ENCODE results near the gene INPP5E. TPM values are rescaled to one million over a fixed set of nuclear protein-coding genes. Genes with fewer than 3 reads are reported as not detected.

The INPP5E gene
- total RNA-seq, 1 donor from 2014 or later, result 29.6 TPM

DNA sequence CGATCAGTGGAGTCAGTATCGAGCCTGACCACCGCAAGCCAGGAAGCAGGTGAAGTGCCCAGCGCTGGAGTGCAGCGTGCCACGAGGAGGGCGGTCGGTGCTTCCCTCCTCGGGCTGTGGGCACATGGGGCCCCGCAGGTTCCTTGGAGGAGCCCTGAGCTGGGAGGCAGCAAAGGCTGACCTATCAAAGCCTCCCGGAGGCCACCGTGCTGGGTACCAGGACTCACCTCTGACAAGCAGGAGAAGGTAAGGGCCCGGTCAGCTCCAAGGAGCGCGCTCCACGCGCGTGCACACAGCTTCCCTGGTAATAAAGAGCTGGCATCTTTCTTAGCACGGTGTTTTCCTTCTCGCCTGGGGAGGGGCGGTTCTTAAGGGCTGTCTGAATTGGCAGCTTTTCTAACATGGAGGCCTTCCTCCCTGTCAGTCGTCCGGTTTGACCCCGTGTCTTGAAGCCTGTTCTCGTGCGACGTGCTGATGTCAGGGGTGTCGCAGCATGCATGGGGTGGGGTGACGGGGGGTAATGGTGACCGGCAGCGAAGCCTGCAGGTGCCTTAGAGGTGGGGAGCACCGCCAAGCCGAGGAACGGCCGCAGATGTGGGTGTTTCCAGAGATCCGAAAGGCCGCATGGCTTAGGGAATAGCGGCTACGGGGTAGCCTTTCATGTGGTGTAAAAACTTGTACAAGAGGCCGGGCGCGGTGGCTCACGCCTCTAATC, 16.1 kb downstream of the INPP5E start:
- H3K4me1 Mint-ChIP-seq, result no peaks in the 10 kb centered on the region
- H3K4me3 Mint-ChIP-seq, result no peak overlapping the region
- H3K27me3 Mint-ChIP-seq (ENCODE audit: low read depth), result no peaks in the 10 kb centered on the region
- TF ChIP-seq, protein P1, sequence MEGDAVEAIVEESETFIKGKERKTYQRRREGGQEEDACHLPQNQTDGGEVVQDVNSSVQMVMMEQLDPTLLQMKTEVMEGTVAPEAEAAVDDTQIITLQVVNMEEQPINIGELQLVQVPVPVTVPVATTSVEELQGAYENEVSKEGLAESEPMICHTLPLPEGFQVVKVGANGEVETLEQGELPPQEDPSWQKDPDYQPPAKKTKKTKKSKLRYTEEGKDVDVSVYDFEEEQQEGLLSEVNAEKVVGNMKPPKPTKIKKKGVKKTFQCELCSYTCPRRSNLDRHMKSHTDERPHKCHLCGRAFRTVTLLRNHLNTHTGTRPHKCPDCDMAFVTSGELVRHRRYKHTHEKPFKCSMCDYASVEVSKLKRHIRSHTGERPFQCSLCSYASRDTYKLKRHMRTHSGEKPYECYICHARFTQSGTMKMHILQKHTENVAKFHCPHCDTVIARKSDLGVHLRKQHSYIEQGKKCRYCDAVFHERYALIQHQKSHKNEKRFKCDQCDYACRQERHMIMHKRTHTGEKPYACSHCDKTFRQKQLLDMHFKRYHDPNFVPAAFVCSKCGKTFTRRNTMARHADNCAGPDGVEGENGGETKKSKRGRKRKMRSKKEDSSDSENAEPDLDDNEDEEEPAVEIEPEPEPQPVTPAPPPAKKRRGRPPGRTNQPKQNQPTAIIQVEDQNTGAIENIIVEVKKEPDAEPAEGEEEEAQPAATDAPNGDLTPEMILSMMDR (conservative IDR thresholded peaks at IDR 0.05), result no peak
- no peak overlapping the region for H3K27ac Mint-ChIP-seq (ENCODE audit: unreplicated experiment)
- peaks cover 9% of the 10 kb centered on the region for H3K36me3 Mint-ChIP-seq (ENCODE audit: low read depth)
- H3K9me3 Mint-ChIP-seq, result no peaks in the 10 kb centered on the region
- DNase-seq (ENCODE audit: low read depth, low spot score), result no peak

DNA sequence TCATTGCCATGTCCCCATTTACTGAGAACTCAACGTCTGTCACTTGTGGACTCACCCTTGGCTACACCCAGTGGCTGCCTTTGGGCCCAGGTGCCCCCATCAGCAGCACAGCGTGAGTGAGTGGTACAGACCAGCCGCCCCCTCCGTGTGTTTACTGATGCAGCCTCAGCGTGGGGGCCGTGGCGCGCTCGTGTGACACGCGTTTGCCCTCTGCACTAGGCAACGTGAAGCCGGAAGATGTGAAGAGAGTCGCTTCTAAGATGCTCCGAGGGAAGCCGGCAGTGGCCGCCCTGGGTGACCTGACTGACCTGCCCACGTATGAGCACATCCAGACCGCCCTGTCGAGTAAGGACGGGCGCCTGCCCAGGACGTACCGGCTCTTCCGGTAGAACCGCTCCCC, 16.8 kb downstream of the INPP5E start:
- peaks cover 9% of the 10 kb centered on the region for H3K36me3 Mint-ChIP-seq (ENCODE audit: low read depth)

DNA sequence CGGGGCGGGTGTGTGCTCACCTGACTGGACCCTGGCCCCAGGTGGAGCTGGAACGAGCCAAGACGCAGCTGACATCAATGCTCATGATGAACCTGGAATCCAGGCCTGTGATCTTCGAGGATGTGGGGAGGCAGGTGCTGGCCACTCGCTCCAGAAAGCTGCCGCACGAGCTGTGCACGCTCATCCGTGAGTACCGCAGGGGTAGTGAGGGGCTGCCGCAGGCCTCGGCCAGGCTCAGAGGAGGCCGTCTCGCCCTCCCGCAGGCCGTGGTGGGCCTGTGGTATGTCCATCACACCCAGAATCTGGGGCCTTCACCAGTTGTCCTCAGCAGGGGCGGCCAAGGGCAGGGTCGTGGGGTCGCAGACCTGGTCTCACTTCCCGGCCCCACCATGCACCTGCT, 17.9 kb downstream of the INPP5E start:
- Mint-ChIP-seq H3K9me3 (no peaks in the 10 kb centered on the region), H3K27ac (ENCODE audit: unreplicated experiment) (no peak overlapping the region), H3K4me1 (no peaks in the 10 kb centered on the region), H3K4me3 (no peak overlapping the region), H3K36me3 (ENCODE audit: low read depth) (peaks cover 8% of the 10 kb centered on the region), H3K27me3 (ENCODE audit: low read depth) (no peaks in the 10 kb centered on the region)
- DNase-seq (ENCODE audit: low read depth, low spot score), result no peak
- TF ChIP-seq, protein P1 (conservative IDR thresholded peaks at IDR 0.05), result no peak

More for the DNA sequence above, 16.8 kb downstream of the INPP5E start:
- no peak for DNase-seq (ENCODE audit: low read depth, low spot score)
- H3K27ac Mint-ChIP-seq (ENCODE audit: unreplicated experiment), result no peak overlapping the region
- no peaks in the 10 kb centered on the region for H3K9me3 Mint-ChIP-seq
- H3K27me3 Mint-ChIP-seq (ENCODE audit: low read depth), result no peaks in the 10 kb centered on the region
- H3K4me3 Mint-ChIP-seq, result no peak overlapping the region
- TF ChIP-seq, protein P1 (conservative IDR thresholded peaks at IDR 0.05), result no peak
- H3K4me1 Mint-ChIP-seq, result no peaks in the 10 kb centered on the region

DNA sequence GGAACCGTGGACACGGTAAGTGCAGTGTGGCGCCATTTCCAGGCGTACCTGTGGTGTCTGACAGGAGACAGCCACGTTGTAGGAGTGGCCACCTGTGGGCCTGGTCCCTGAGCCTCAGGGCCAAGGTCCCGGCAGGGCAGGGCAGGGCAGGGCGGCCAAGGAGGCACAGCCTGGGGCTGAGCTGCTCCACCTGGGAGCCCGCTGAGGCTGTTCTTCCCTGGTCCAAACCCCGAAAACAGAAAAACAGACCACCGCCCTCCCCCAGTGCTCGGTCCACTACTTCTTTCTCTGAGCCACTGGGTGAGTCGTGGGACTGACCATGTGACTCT, 20.6 kb downstream of the INPP5E start:
- TF ChIP-seq, protein P1 (conservative IDR thresholded peaks at IDR 0.05), result no peak
- Mint-ChIP-seq H3K9me3 (no peaks in the 10 kb centered on the region), H3K4me1 (no peaks in the 10 kb centered on the region)

DNA sequence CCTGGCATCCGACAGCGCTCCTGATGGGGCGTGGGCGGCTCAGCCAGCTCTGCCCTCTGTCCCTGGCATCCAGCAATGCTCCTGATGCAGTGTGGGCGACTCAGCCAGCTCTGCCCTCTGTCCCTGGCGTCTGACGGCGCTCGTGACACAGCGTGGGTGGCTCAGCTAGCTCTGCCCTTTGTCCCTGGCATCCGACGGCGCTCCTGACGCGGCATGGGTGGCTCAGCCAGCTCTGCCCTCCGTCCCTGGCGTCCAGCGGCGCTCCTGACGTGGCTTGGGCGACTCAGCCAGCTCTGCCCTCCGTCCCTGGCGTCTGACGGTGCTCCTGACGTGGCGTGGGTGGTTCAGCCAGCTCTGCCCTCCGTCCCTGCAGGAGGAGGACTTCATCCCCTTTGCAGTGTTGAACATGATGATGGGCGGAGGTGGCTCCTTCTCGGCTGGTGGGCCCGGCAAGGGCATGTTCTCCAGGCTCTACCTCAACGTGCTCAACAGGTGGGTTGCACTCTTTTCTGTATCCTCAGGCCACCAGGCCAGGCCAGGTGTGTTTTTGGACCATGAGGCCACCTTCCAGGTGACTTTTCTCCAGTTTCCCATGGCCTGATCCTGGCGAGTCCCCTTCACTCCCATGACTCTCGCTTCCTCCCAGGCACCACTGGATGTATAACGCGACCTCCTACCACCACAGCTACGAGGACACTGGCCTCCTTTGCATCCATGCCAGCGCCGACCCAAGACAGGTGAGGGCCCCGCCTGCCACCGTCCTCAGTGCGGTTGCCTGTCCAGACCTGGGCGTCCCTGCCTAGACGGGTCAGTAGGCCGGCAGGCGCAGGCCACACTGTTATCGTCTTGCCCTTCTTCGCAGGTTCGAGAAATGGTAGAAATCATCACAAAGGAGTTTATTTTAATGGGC, 21.2 kb downstream of the INPP5E start:
- TF ChIP-seq, protein P1 (conservative IDR thresholded peaks at IDR 0.05), result no peak
- Mint-ChIP-seq H3K4me1 (no peaks in the 10 kb centered on the region), H3K9me3 (no peaks in the 10 kb centered on the region), H3K27ac (ENCODE audit: unreplicated experiment) (no peak overlapping the region), H3K4me3 (no peak overlapping the region), H3K27me3 (ENCODE audit: low read depth) (no peaks in the 10 kb centered on the region), H3K36me3 (ENCODE audit: low read depth) (peaks cover 6% of the 10 kb centered on the region)
- no peak for DNase-seq (ENCODE audit: low read depth, low spot score)

More for the DNA sequence above, 20.6 kb downstream of the INPP5E start:
- DNase-seq (ENCODE audit: low read depth, low spot score), result no peak
- Mint-ChIP-seq H3K4me3 (no peak overlapping the region), H3K27ac (ENCODE audit: unreplicated experiment) (no peak overlapping the region), H3K27me3 (ENCODE audit: low read depth) (no peaks in the 10 kb centered on the region), H3K36me3 (ENCODE audit: low read depth) (peaks cover 6% of the 10 kb centered on the region)
